Right cardiac atrium (tissue), 5 donors: Measurements from ENCODE around the gene TMED5. TPM values are rescaled to one million over a fixed set of nuclear protein-coding genes. Genes with fewer than 3 reads are reported as not detected.

Experiments
- ATAC-seq, 2 donors: fragments of 200-7000 bp; cut with Tn5 transposase; one replicate each; pipeline versions ENCODE4 v1.8.0 to v1.9.1; 2020; ENCODE audit warnings: moderate library complexity in 2 of 2, mild to moderate bottlenecking in 1 of 2
- DNase-seq, 3 donors: peaks; one replicate each; pipeline ENCODE4 v3.0.0-alpha.2; 2020
- H3K27ac ChIP-seq: one replicate; pipeline ENCODE4 v1.5.1; 2013; ENCODE audit warnings: mild to moderate bottlenecking, low read length, control low read depth, moderate library complexity
- H3K27me3 ChIP-seq: one replicate; pipeline ENCODE4 v1.6.1; 2013; ENCODE audit not compliant: control insufficient read depth, insufficient read depth
- H3K4me1 ChIP-seq: one replicate; pipeline ENCODE4 v1.6.1; 2013; ENCODE audit warnings: low read length; ENCODE audit not compliant: control insufficient read depth, insufficient read depth
- H3K4me3 ChIP-seq: one replicate; pipeline ENCODE4 v1.5.1; 2013; ENCODE audit warnings: low read length, control low read depth
- H3K9me3 ChIP-seq: one replicate; pipeline ENCODE4 v1.6.1; 2013; ENCODE audit warnings: low read length; ENCODE audit not compliant: control insufficient read depth
- WGBS: extraction: QIAGEN DNeasy Blood & Tissue Kit; methylation state at CpG from one replicate; pipeline ENCODE4 v1.1.7; 2013; 5-methylcytosine and 5-hydroxymethylcytosine counted together
- intact Hi-C, 4 donors: fragments of 100-400 bp; cut with DNase I; formaldehyde crosslinking; loops; one replicate each; pipeline versions ENCODE4 v1.11.0 to v1.14.0; 2022 to 2023
- polyA plus RNA-seq: library from polyadenylated mRNA; stranded (reverse); fragments of 200-250 nt; gene quantifications from one replicate; pipeline ENCODE4 v1.2.3, GENCODE V29; 2013
- total RNA-seq, 4 donors: library from RNA; stranded (reverse); fragmentation: NEBNext Ultra II Directional; extraction: Animal tissue kit (Norgen Biotek cat#: 25700); gene quantifications; one replicate each; pipeline ENCODE4 v1.2.1, GENCODE V29; 2021
- donor health status: healthy with polysubstance abuse.
- donor health status: DM: no; HTN: yes; CAD: no.
- donor health status: DM: no; HTN: no; CAD: no.
- donor health status: DM: no; HTN: yes; CAD: no; lungs with severe emphysema.
- donor health status: DM: yes; HTN: yes; CAD: no.

Gene TMED5
- total and polyA plus RNA-seq, 5 donors: 19.5 to 86.6 (median 44.1) TPM

GRCh38 chr1:93120614-93121013, 59.6 kb downstream of the TMED5 start:
- DNase-seq: no peak
- no peak for ATAC-seq
- H3K27ac ChIP-seq: no peak overlapping the region
- H3K4me3 ChIP-seq: no peak overlapping the region
- intact Hi-C loops: no loop called here
- no peaks in the 10 kb centered on the region for H3K27me3 ChIP-seq
- H3K4me1 ChIP-seq: no peaks in the 10 kb centered on the region
- H3K9me3 ChIP-seq: no peaks in the 10 kb centered on the region

- no peak for DNase-seq
- H3K4me1 ChIP-seq: no peaks in the 10 kb centered on the region
- WGBS: 100% methylated on average over 2 of the region's 2 CpGs
- H3K27ac ChIP-seq: no peak overlapping the region
- H3K4me3 ChIP-seq: no peak overlapping the region
- intact Hi-C loops: no loop called here
- ATAC-seq: no peak
- no peaks in the 10 kb centered on the region for H3K9me3 ChIP-seq
- H3K27me3 ChIP-seq: no peaks in the 10 kb centered on the region
Measured at GRCh38 chr1:93114391-93114790, 65.8 kb downstream of the TMED5 start.

DNA sequence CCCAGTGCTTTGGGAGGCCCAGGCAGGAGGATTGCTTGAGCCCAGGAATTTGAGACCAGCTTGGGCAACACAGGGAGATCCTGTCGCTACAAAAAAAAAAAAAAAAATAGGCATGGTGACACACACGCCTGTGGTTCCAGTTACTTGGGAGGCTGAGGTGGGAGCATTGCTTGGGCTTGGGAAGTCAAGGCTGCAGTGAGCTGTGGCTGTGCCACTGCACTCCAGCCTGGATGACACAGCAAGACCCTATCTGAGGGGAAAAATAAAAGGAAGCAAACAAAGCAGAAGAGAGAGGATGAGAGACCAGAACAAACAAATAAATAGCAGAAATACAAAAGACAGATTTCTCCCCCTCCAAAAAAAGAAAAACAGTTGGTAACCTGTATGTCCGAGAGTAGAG, 67.1 kb downstream of the TMED5 start:
- Histone ChIP-seq H3K27me3 (no peaks in the 10 kb centered on the region), H3K4me3 (no peak overlapping the region), H3K27ac (no peak overlapping the region), H3K4me1 (no peaks in the 10 kb centered on the region), H3K9me3 (no peaks in the 10 kb centered on the region)
- DNase-seq (no peak), ATAC-seq (no peak)
- intact Hi-C loops: no loop called here
- WGBS: 92% methylated on average over 3 of the region's 3 CpGs

- DNase-seq (no peak), ATAC-seq (no peak)
- Histone ChIP-seq H3K27me3 (no peaks in the 10 kb centered on the region), H3K4me1 (no peaks in the 10 kb centered on the region), H3K9me3 (no peaks in the 10 kb centered on the region), H3K4me3 (no peak overlapping the region), H3K27ac (no peak overlapping the region)
- intact Hi-C loops: no loop called here
Measured at GRCh38 chr1:93111561-93111960, 68.7 kb downstream of the TMED5 start.

GRCh38 chr1:93111065-93111464, 69.1 kb downstream of the TMED5 start:
- 71% methylated on average over 1 of the region's 1 CpG for WGBS
- ATAC-seq (no peak), DNase-seq (no peak)
- no peak overlapping the region for H3K27ac ChIP-seq
- H3K4me3 ChIP-seq: no peak overlapping the region
- intact Hi-C loops: no loop called here
- no peaks in the 10 kb centered on the region for H3K27me3 ChIP-seq
- H3K9me3 ChIP-seq: no peaks in the 10 kb centered on the region
- H3K4me1 ChIP-seq: no peaks in the 10 kb centered on the region

GRCh38 chr1:93109578-93109977, 70.6 kb downstream of the TMED5 start:
- WGBS: 98% methylated on average over 2 of the region's 2 CpGs
- Histone ChIP-seq H3K27ac (no peak overlapping the region), H3K27me3 (no peaks in the 10 kb centered on the region), H3K9me3 (no peaks in the 10 kb centered on the region), H3K4me1 (no peaks in the 10 kb centered on the region), H3K4me3 (no peak overlapping the region)
- ATAC-seq (no peak), DNase-seq (no peak)
- intact Hi-C loops: no loop called here

GRCh38 chr1:93108335-93108734, 71.9 kb downstream of the TMED5 start:
- no peaks in the 10 kb centered on the region for H3K9me3 ChIP-seq
- DNase-seq (no peak), ATAC-seq (no peak)
- H3K27me3 ChIP-seq: no peaks in the 10 kb centered on the region
- no peaks in the 10 kb centered on the region for H3K4me1 ChIP-seq
- intact Hi-C loops: no loop called here
- WGBS: 98% methylated on average over 2 of the region's 2 CpGs
- H3K27ac ChIP-seq: no peak overlapping the region
- no peak overlapping the region for H3K4me3 ChIP-seq

GRCh38 chr1:93107395-93107794, 72.8 kb downstream of the TMED5 start:
- H3K27me3 ChIP-seq: no peaks in the 10 kb centered on the region
- DNase-seq (no peak), ATAC-seq (no peak)
- intact Hi-C loops: no loop called here
- no peaks in the 10 kb centered on the region for H3K4me1 ChIP-seq
- no peak overlapping the region for H3K27ac ChIP-seq
- no peak overlapping the region for H3K4me3 ChIP-seq
- no peaks in the 10 kb centered on the region for H3K9me3 ChIP-seq
- 98% methylated on average over 4 of the region's 4 CpGs for WGBS

GRCh38 chr1:93106226-93106625, 74.0 kb downstream of the TMED5 start:
- Histone ChIP-seq H3K27ac (no peak overlapping the region), H3K27me3 (no peaks in the 10 kb centered on the region), H3K9me3 (no peaks in the 10 kb centered on the region), H3K4me1 (no peaks in the 10 kb centered on the region), H3K4me3 (no peak overlapping the region)
- 94% methylated on average over 2 of the region's 2 CpGs for WGBS
- no peak for DNase-seq
- no peak for ATAC-seq
- intact Hi-C loops: no loop called here

GRCh38 chr1:93102142-93102541, 78.1 kb downstream of the TMED5 start:
- Histone ChIP-seq H3K9me3 (no peaks in the 10 kb centered on the region), H3K27me3 (no peaks in the 10 kb centered on the region), H3K27ac (no peak overlapping the region), H3K4me3 (no peak overlapping the region), H3K4me1 (peaks cover 2% of the 10 kb centered on the region)
- intact Hi-C loops: no loop called here
- DNase-seq (no peak), ATAC-seq (no peak)
- 95% methylated on average over 4 of the region's 4 CpGs for WGBS
